SK-N-DZ (cell line): ENCODE data around the gene VENTX.

Experiments used
- DNase-seq: peaks from one replicate; pipeline ENCODE4 v3.0.0-alpha.2; 2015; ENCODE audit warnings: low spot score

VENTX gene

GRCh38 chr10:133201948-133202725 is 35.5 kb upstream of the VENTX start:
- no peak for DNase-seq

GRCh38 chr10:133202778-133203651 is 34.6 kb upstream of the VENTX start:
- DNase-seq = no peak

GRCh38 chr10:133203652-133204195 is 33.9 kb upstream of the VENTX start:
- no peak for DNase-seq

- DNase-seq = no peak
Observed at GRCh38 chr10:133204226-133205015, 33.2 kb upstream of the VENTX start.

GRCh38 chr10:133205146-133205545 is 32.5 kb upstream of the VENTX start:
- no peak for DNase-seq

GRCh38 chr10:133206356-133207040 is 31.2 kb upstream of the VENTX start:
- no peak for DNase-seq

- no peak for DNase-seq
Observed at GRCh38 chr10:133207041-133207600, 30.5 kb upstream of the VENTX start.

GRCh38 chr10:133207627-133208026 is 30.0 kb upstream of the VENTX start:
- no peak for DNase-seq

- DNase-seq = no peak
Observed at GRCh38 chr10:133208466-133208865, 29.2 kb upstream of the VENTX start.

GRCh38 chr10:133209117-133209516 is 28.5 kb upstream of the VENTX start:
- DNase-seq = no peak

- no peak for DNase-seq
Observed at GRCh38 chr10:133209641-133210040, 28.0 kb upstream of the VENTX start.

- DNase-seq = no peak
Observed at GRCh38 chr10:133210398-133211140, 27.1 kb upstream of the VENTX start.

- DNase-seq = no peak
Observed at GRCh38 chr10:133211141-133211830, 26.4 kb upstream of the VENTX start.

- no peak for DNase-seq
Observed at GRCh38 chr10:133211959-133212852, 25.4 kb upstream of the VENTX start.

GRCh38 chr10:133212853-133213494 is 24.7 kb upstream of the VENTX start:
- DNase-seq = no peak

GRCh38 chr10:133213641-133214467 is 23.8 kb upstream of the VENTX start:
- no peak for DNase-seq
